DND-41 (cell line): ENCODE results near the gene OXCT1.
"Not testable (repeated sequence)": the region's sequence is repeated elsewhere in the genome, so short reads cannot be mapped to it uniquely, and the experiment has no call there.

ENCODE experiments used
- ATAC-seq: fragments of 200-7000 bp; cut with Tn5 transposase; 3 replicates; pipeline ENCODE4 v1.9.1; 2021; ENCODE audit warnings: low read depth; ENCODE audit not compliant: insufficient read depth
- DNase-seq: peaks from one replicate; pipeline ENCODE4 v3.0.0-alpha.2; 2020
- H2AFZ ChIP-seq: 2 replicates; pipeline ENCODE4 v1.6.0; 2012; ENCODE audit warnings: low read depth, low read length
- H3K27ac ChIP-seq: 2 replicates; pipeline ENCODE4 v1.5.1; 2012; ENCODE audit warnings: low read length, inconsistent platforms
- H3K27me3 ChIP-seq: fragments of 200-600 bp; sonication (generic); 2 replicates; pipeline ENCODE4 v1.6.0; 2012; ENCODE audit warnings: low read length, mild to moderate bottlenecking, inconsistent platforms; ENCODE audit not compliant: insufficient read depth, poor library complexity
- H3K36me3 ChIP-seq: 2 replicates; pipeline ENCODE4 v1.5.1; 2012; ENCODE audit warnings: low read length, inconsistent platforms; ENCODE audit not compliant: insufficient read depth
- H3K4me1 ChIP-seq: 2 replicates; pipeline ENCODE4 v1.5.1; 2012; ENCODE audit warnings: mild to moderate bottlenecking, low read length; ENCODE audit not compliant: insufficient read depth
- H3K4me2 ChIP-seq: 2 replicates; pipeline ENCODE4 v1.6.0; 2012; ENCODE audit warnings: mild to moderate bottlenecking, moderate library complexity, low read length, inconsistent platforms; ENCODE audit not compliant: insufficient read depth
- H3K4me3 ChIP-seq, 2 experiments: fragments of 200-600 bp in 1 of 2; shearing (Covaris generic) in 1 of 2; 2 replicates each; pipeline ENCODE4 v1.5.1; 2012 to 2016; ENCODE audit warnings: inconsistent platforms in 2 of 2, low read length in 2 of 2, mild to moderate bottlenecking in 2 of 2, low read depth in 1 of 2, moderate library complexity in 1 of 2
- H3K79me2 ChIP-seq: 2 replicates; pipeline ENCODE4 v1.6.0; 2012; ENCODE audit warnings: low read length, inconsistent platforms; ENCODE audit not compliant: insufficient read depth
- H3K9ac ChIP-seq: 2 replicates; pipeline ENCODE4 v1.6.0; 2012; ENCODE audit warnings: low read depth, mild to moderate bottlenecking, inconsistent platforms, low read length, moderate library complexity
- H3K9me3 ChIP-seq: 2 replicates; pipeline ENCODE4 v1.5.1; 2012; ENCODE audit warnings: low read length, moderate library complexity, mild to moderate bottlenecking, inconsistent platforms; ENCODE audit not compliant: insufficient read depth, severe bottlenecking
- H4K20me1 ChIP-seq: 2 replicates; pipeline ENCODE4 v1.6.0; 2012; ENCODE audit warnings: low read length; ENCODE audit not compliant: insufficient read depth
- CTCF ChIP-seq: IDR thresholded peaks from 2 replicates; pipeline ENCODE4 v1.5.1; 2012; ENCODE audit warnings: borderline replicate concordance, low read length, moderate library complexity, mild to moderate bottlenecking; ENCODE audit not compliant: poor library complexity, severe bottlenecking; ENCODE audit errors: extremely low read depth
- EZH2 ChIP-seq: IDR thresholded peaks from 3 replicates; pipeline ENCODE4 v1.6.1; 2012; ENCODE audit warnings: borderline replicate concordance, low read depth, mild to moderate bottlenecking, moderate library complexity, low read length, inconsistent platforms; ENCODE audit not compliant: severe bottlenecking

Gene OXCT1

DNA sequence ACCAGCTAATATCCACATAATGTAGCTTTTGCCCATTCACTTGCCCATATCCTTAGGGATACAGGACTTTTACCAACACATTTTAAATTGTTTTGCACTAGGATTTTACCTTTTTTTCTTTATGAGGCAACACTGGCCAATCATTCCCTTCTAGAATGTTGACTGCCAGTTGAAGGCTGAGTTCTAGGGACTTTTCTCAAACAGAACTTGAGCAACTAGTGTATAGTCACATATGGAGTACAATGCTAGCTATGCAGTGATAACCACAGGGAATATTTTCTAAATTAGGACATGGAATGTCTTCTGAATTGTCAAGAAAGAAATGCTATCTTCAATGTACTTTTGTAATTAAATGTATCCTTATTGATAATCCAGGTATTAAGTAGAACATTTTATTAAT is 133.6 kb downstream of the OXCT1 start:
- Histone ChIP-seq H3K36me3 (peaks cover 62% of the 10 kb centered on the region), H3K27ac (no peak overlapping the region), H3K9me3 (no peaks in the 10 kb centered on the region), H3K4me3 (no peak overlapping the region), H3K4me2 (no peak overlapping the region), H3K27me3 (no peaks in the 10 kb centered on the region), H4K20me1 (no peaks in the 10 kb centered on the region), H3K4me1 (no peaks in the 10 kb centered on the region), H2AFZ (no peak overlapping the region), H3K79me2 (no peaks in the 10 kb centered on the region), H3K9ac (no peak overlapping the region)
- ATAC-seq (no peak), DNase-seq (no peak)
- TF ChIP-seq EZH2 (no peak), CTCF (no peak)

GRCh38 chr5:41735213-41735612 is 135.0 kb downstream of the OXCT1 start:
- Histone ChIP-seq H3K4me1 (no peaks in the 10 kb centered on the region), H3K27me3 (no peaks in the 10 kb centered on the region), H2AFZ (no peak overlapping the region), H3K4me2 (no peak overlapping the region), H3K9ac (no peak overlapping the region), H3K4me3 (no peak overlapping the region), H3K79me2 (no peaks in the 10 kb centered on the region), H3K36me3 (peaks cover 63% of the 10 kb centered on the region), H3K27ac (no peak overlapping the region), H4K20me1 (no peaks in the 10 kb centered on the region), H3K9me3 (no peaks in the 10 kb centered on the region)
- ATAC-seq (no peak), DNase-seq (no peak)
- TF ChIP-seq EZH2, result no peak
- no peak for TF ChIP-seq CTCF

DNA sequence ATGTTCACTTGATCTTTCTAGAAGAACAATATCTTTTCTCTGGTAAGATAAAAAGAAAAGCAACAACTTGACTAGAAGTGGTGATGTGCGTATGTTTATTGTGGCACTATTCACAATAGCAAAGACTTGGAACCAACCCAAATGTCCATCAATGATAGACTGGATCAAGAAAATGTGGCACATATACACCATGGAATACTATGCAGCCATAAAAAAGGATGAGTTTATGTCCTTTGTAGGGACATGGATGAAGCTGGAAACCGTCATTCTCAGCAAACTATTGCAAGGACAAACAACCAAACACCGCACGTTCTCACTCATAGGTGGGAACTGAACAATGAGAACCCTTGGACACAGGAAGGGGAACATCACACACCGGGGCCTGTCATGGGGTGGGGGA is 140.8 kb downstream of the OXCT1 start:
- not testable (repeated sequence) for H3K27ac ChIP-seq, H3K79me2 ChIP-seq, ATAC-seq, H3K4me1 ChIP-seq, H3K27me3 ChIP-seq, H3K9me3 ChIP-seq, H3K4me2 ChIP-seq, H3K9ac ChIP-seq, DNase-seq, H3K4me3 ChIP-seq, H4K20me1 ChIP-seq, H2AFZ ChIP-seq
- H3K36me3 ChIP-seq, result peaks cover 16% of the 10 kb centered on the region; the same call in 1 of the 2 replicates

DNA sequence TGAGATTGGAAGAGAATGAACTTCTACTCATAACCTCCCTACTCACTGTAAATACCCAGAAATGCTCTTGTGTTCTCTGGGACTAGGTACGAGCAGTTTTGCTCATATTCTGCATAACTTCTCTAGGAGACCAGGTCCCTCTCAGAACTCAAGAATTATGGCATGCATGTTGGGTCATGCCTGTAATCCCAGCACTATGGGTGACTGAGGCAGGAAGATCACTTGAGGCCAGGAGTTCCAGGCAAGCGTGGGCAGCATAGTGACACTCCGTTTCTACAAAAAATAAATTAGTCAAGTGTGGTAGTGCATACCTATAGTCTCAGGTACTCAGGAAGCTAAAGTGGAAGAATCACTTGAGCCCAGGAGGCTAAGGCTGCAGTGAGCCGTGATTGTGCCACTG is 141.9 kb downstream of the OXCT1 start:
- no peak overlapping the region for H2AFZ ChIP-seq

More for the DNA sequence above, 141.9 kb downstream of the OXCT1 start:
- ATAC-seq (no peak), DNase-seq (no peak)
- H4K20me1 ChIP-seq, result no peaks in the 10 kb centered on the region
- no peaks in the 10 kb centered on the region for H3K79me2 ChIP-seq
- H3K27ac ChIP-seq, result no peak overlapping the region
- TF ChIP-seq CTCF (no peak), EZH2 (no peak)
- H3K27me3 ChIP-seq, result no peaks in the 10 kb centered on the region
- no peak overlapping the region for H3K4me3 ChIP-seq
- H3K4me2 ChIP-seq, result no peak overlapping the region
- H3K4me1 ChIP-seq, result no peaks in the 10 kb centered on the region
- H3K36me3 ChIP-seq, result peaks cover 16% of the 10 kb centered on the region; the same call in 1 of the 2 replicates
- no peaks in the 10 kb centered on the region for H3K9me3 ChIP-seq
- H3K9ac ChIP-seq, result no peak overlapping the region
